ENCODE data around the gene ARMC9. TPM values are rescaled to one million over a fixed set of nuclear protein-coding genes. Genes with fewer than 3 reads are reported as not detected.

The ARMC9 gene
- total RNA-seq, 4 donors from 2014 or later: 11.5 to 59.5 (median 14.4) TPM

DNA sequence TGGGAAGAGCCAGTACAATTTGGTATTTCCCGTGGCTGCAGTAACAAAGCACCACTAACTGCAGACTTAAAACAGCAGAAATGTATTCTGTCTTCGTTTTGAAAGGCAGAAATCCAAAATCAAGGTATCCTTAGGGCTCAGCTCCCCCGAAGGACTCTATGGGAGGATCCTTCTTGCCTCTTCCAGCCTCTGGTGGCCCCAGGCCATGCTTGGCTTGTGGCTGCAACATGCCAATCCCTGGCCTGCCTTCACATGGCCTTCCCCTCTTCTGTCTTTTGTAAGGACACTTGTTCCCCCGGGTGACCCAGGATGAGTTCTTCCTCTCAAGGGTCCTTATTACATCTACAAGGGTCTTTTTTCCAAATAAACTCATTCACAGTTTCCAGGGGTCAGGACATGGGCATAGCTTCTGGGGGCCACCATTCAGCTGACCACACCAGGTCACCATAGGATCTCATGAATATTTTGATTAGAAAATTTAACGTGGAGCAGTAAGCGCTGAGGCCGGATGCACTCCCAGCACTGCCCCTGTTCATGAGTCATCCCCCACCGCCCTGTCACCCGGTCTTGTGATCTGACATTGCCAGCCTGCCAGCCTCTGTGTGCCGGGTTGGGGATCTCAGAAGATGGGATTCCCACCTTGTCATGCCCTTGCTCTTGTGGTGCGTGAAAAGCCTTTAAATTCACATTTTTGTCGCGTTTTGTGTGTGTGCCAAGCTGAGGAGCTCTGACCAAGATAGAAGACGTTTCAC lies 135.9 kb downstream of the ARMC9 start:
- H3K4me3 ChIP-seq: no peak overlapping the region
- no peaks in the 10 kb centered on the region for H3K9me3 ChIP-seq
- no peaks in the 10 kb centered on the region for H3K4me1 ChIP-seq
- intact Hi-C loops (cut with DNase I; ENCODE audit: low total_unique reads): no loop called here
- H3K27ac ChIP-seq: no peak overlapping the region
- 92 to 98% methylated on average over 12 to 14 of the region's 14 CpGs for WGBS, 2 donors (ENCODE audit: low coverage in 1 of 2)
- in situ Hi-C loops (cut with MboI; ENCODE audit: low pct_ligation_motif_present in 1 of 4, low pct_unique_long_range_greater_than_20kb in 1 of 4, low sequenced_read_pairs in 3 of 4): no loop called here
- TF ChIP-seq POLR2A (IDR thresholded peaks at IDR 0.05) (no peak), EP300 (IDR thresholded peaks at IDR 0.05; ENCODE audit: low read depth) (no peak), POLR2AphosphoS5 (IDR thresholded peaks at IDR 0.05) (no peak), CTCF (IDR thresholded peaks at IDR 0.05) (no peak)
- no peak for DNase-seq
- H3K36me3 ChIP-seq: no peaks in the 10 kb centered on the region
- H3K27me3 ChIP-seq: no peaks in the 10 kb centered on the region

GRCh38 chr2:231334981-231335380 lies 136.6 kb downstream of the ARMC9 start:
- no peak overlapping the region for H3K27ac ChIP-seq
- no peak overlapping the region for H3K4me3 ChIP-seq
- in situ Hi-C loops (cut with MboI; ENCODE audit: low pct_ligation_motif_present in 1 of 4, low pct_unique_long_range_greater_than_20kb in 1 of 4, low sequenced_read_pairs in 3 of 4) (no loop called here), intact Hi-C loops (cut with DNase I; ENCODE audit: low total_unique reads) (no loop called here)
- no peaks in the 10 kb centered on the region for H3K4me1 ChIP-seq
- no peak for DNase-seq
- H3K36me3 ChIP-seq: no peaks in the 10 kb centered on the region
- WGBS, 2 donors (ENCODE audit: low coverage in 1 of 2): 93 to 100% methylated on average over 1 to 5 of the region's 5 CpGs
- H3K27me3 ChIP-seq: no peaks in the 10 kb centered on the region
- TF ChIP-seq CTCF (IDR thresholded peaks at IDR 0.05) (no peak), EP300 (IDR thresholded peaks at IDR 0.05; ENCODE audit: low read depth) (no peak), POLR2A (IDR thresholded peaks at IDR 0.05) (no peak), POLR2AphosphoS5 (IDR thresholded peaks at IDR 0.05) (no peak)
- H3K9me3 ChIP-seq: no peaks in the 10 kb centered on the region

- Histone ChIP-seq H3K4me3 (no peak overlapping the region), H3K9me3 (no peaks in the 10 kb centered on the region), H3K27ac (no peak overlapping the region), H3K4me1 (no peaks in the 10 kb centered on the region), H3K27me3 (no peaks in the 10 kb centered on the region), H3K36me3 (no peaks in the 10 kb centered on the region)
- TF ChIP-seq CTCF (IDR thresholded peaks at IDR 0.05) (no peak), POLR2AphosphoS5 (IDR thresholded peaks at IDR 0.05) (no peak), POLR2A (IDR thresholded peaks at IDR 0.05) (no peak), EP300 (IDR thresholded peaks at IDR 0.05; ENCODE audit: low read depth) (no peak)
- DNase-seq: no peak
- 86 to 98% methylated on average over 4 to 13 of the region's 13 CpGs for WGBS, 2 donors (ENCODE audit: low coverage in 1 of 2)
- in situ Hi-C loops (cut with MboI; ENCODE audit: low pct_ligation_motif_present in 1 of 4, low pct_unique_long_range_greater_than_20kb in 1 of 4, low sequenced_read_pairs in 3 of 4): no loop called here
- intact Hi-C loops (cut with DNase I; ENCODE audit: low total_unique reads): no loop called here
Observed at GRCh38 chr2:231335591-231335990, 137.2 kb downstream of the ARMC9 start.

DNA sequence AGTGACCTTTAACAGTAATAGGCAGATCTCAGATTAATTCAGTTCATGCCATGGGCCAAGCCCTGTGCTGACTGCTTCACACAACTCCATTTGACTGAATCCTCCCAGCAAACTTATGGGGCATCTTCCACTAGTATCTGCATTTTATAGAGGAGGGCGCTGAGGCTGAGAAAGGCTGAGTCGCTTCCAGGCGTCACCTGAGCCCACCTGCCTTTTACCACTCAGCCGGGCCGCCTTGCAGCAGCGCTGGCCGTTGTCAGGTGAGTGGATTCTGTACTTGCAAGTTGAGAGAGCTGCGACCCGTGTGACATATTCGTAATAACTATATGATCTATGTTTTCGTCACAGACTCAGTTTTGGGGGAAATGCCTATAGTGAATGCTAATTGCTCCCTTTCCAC lies 137.8 kb downstream of the ARMC9 start:
- Histone ChIP-seq H3K36me3 (no peaks in the 10 kb centered on the region), H3K27me3 (no peaks in the 10 kb centered on the region), H3K9me3 (no peaks in the 10 kb centered on the region), H3K27ac (no peak overlapping the region), H3K4me3 (no peak overlapping the region), H3K4me1 (no peaks in the 10 kb centered on the region)
- TF ChIP-seq EP300 (IDR thresholded peaks at IDR 0.05; ENCODE audit: low read depth) (no peak), POLR2A (IDR thresholded peaks at IDR 0.05) (no peak), CTCF (IDR thresholded peaks at IDR 0.05) (no peak), POLR2AphosphoS5 (IDR thresholded peaks at IDR 0.05) (no peak)
- 93 to 95% methylated on average over 9 to 11 of the region's 11 CpGs for WGBS, 2 donors (ENCODE audit: low coverage in 1 of 2)
- intact Hi-C loops (cut with DNase I; ENCODE audit: low total_unique reads): no loop called here
- DNase-seq: no peak
- in situ Hi-C loops (cut with MboI; ENCODE audit: low pct_ligation_motif_present in 1 of 4, low pct_unique_long_range_greater_than_20kb in 1 of 4, low sequenced_read_pairs in 3 of 4): no loop called here
